Mesenteric fat pad (tissue), 1 donor: ENCODE data around the gene SNAI1. TPM values are rescaled to one million over a fixed set of nuclear protein-coding genes. Genes with fewer than 3 reads are reported as not detected.
"Not testable (repeated sequence)": the region's sequence is repeated elsewhere in the genome, so short reads cannot be mapped to it uniquely, and the experiment has no call there.

ENCODE experiments used
- DNase-seq: peaks from one replicate; pipeline ENCODE4 v3.0.0-alpha.2; 2020; ENCODE audit warnings: low spot score
- total RNA-seq: library from RNA; stranded (reverse); fragmentation: NEBNext Ultra II Directional; extraction: Animal tissue kit (Norgen Biotek cat#: 25700); gene quantifications from one replicate; pipeline ENCODE4 v1.2.1, GENCODE V29; 2021
- donor health status: DM: yes; HTN: yes; CAD: no.

Gene SNAI1
- total RNA-seq, 1 donor from 2014 or later = 19.1 TPM

DNA sequence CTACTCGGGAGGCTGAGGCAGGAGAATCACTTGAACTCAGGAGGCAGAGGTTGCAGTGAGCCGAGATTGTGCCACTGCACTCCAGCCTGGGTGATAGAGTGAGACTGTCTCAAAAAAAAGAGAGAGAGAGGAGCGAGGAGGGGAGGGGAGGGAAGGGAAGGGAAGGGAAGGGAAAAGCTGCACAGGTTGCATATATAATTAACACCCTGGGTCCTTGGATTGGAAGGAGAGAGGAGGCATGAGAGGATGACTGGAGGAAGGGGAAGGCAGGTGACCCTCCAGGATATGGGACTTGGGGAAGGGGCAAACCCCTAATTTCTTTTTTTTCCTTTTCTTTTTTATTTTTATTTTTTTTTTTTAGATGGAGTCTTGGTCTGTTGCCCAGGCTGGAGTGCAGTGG, 28.8 kb downstream of the SNAI1 start:
- not testable (repeated sequence) for DNase-seq

DNA sequence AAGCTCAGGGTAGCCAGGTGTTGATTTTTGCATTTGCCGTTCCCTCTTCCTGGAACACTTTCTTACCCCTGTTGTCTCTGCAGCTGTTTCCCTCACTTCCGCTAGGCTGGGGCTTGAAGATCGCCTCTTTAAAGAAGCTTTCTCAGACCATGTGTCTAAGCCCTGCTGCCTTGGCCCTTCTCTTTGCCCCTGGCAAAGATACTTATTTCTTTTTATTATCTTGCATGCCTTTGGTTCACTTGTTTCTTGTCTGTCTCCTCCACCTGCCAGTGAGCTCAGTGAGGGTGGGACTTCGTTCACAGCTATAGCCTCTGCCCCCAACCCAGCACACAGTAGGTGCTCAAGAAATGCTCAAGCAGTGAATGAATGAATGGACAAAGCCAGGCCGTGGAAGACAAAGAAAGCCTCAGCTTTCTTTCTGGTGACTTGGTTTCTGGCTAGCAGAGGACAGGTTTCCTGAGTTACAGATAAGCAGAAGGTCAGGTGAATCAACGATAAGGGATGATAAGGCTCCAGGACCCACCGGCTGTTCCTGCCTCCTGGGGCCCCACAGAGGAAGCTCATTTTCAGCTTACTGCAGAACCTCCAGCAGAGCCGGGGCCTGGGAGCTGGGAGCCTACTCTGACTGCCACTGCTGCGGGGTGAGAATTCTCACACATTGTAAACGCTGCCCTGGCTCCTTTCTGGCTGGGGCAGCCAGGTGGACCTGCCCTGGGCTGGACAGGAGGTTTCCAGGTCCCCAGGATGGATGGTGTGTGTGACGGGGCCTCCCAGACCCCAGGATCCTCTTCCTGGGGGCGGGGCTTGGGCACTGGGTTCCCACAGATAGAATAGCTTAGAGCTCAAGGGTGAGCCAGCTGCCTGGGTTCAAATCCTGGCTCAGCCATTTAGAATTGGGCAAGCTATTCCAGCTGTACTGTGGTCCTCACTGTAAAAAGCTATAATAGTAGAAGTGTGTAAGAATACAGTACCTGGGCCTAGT, 29.8 kb downstream of the SNAI1 start:
- no peak for DNase-seq

DNA sequence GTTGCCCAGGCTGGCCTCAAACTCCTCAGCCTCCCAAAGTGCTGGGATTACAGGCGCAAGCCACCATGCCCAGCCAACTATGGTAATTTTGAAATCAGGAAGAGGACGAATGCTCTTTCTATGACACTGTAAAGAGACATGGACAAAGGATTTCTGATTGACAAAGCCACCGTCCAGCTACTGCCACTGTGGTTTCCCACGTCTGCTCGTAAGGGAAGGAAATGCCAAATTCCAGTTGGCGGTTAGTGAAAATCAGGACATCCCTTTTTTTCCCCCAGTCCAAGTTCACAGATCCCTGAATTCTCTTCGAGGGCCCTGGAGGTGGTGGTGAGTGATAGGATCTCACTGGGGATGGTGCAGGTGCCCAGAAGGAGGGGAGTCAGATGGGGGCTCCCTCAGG, 31.2 kb downstream of the SNAI1 start:
- DNase-seq = no peak

DNA sequence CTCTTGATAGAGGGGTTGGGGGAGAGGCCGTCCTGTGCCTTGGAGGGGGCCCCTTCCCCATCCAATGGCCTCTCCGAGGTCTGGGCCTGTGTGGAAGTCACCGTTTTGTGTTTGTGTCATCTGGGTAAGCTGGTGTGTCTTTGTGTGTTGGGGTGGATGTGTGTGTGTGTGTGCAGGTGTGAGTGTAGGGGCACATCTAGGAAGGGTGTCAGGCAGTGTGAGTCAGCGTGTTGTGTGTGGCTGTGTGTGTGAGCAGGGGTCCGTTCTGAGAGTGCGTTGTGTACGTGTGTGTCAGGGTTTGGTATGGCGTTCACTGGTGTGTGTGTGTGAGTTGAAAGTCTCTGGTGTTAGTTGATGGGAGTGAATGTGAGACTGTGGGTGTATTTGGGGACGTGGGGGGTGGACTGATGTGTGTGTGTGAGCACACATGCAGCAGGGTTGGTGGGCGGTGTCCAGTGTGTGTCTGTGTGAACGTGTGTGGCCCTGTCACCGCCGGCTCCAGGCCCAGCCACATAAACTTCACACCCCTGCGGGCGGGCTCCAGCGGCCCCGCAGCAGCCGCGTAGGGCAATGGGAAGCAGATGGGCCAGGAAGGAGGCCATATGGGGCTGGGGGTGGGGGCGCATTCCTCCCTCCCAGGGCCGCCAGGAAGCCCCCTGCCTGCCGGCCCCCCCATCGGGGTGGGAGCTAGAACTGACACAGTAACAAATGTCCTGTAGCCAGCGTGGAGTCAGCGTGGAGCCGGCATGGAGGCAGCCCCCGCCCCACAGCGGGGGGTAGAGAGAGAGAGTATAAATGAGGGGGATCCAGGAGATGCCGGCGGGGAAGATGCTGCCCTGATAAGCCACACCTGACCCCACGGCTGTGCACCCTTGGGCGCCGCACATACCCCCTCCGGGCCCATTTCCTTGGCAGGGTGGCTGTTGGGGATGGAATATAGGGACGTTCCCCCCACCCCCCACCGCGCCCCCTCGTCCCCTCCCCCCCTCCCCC, 32.1 kb downstream of the SNAI1 start:
- DNase-seq = no peak

DNA sequence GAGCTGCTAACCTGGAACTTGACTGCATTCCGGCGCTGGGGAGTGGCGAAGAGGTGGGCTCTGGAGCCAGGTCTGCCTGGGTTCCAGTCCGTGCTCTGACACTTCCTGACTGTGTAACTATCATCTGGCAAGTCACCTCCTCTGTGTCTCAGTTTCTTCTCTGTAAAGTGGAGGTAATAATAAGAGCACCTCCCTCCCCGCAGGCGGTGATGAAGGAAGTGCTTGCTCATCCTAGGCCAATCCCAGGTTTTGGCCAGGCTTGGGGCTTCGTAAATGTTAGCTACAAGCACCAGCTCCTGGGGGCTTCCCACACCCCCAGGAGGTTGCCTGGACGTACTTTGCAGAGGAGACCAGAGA, 32.8 kb downstream of the SNAI1 start:
- no peak for DNase-seq

DNA sequence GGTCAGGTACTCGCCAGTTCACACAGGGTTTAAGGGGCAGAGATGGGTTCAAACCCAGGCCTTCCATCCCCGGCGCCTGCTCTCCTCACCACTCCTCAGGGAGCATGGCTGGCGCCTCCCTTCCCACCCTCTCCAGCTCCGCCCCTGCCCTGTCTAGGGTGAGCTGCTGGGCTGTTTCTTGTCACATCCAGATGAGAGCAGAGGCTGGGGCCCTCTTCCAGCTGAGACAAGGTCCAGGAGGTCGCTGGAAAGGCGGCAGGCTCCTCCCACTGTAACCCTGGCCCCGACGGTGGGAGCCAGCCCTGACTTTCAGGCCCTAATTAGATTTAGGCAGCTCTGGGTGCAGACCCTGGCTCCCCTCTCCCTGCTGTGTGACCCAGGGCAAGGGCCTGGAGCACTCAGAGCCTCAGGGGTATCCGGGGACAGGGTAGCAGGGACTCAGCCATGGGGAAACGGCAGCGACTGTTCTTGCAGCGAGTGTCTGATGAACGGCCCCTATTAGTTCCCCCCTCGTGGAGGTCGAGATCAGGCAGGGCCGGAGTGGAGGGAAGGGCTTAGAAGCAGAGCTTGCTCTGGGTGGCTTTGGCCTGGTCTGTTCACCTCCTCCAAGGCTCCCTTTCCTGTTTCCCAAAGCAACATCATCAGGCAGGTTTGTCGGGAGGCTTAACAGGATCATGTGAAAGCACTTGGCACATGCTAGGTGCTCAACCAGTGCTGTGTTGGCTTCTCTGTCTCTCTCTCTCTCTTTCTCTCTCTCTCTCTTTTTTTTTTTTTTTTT, 33.4 kb downstream of the SNAI1 start:
- DNase-seq = no peak

DNA sequence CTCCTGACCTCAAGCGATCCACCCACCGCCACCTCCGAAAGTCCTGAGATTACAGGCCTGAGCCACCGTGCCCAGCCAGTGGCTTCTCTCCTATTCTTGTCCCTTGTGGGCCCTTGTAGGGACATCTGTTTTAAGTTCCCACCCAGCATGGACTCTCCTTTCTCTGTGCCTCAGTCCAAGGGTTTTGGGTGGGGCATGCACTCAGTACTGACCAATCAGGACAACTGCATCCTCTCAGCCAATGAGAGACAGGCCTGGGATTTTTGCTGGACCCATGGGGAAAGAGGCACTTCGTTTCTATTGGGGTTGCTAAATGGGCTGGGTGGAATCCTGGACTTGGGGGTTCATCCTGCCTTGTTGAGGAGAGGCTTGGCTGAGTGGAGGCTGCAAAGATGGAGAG, 34.4 kb downstream of the SNAI1 start:
- DNase-seq = no peak

DNA sequence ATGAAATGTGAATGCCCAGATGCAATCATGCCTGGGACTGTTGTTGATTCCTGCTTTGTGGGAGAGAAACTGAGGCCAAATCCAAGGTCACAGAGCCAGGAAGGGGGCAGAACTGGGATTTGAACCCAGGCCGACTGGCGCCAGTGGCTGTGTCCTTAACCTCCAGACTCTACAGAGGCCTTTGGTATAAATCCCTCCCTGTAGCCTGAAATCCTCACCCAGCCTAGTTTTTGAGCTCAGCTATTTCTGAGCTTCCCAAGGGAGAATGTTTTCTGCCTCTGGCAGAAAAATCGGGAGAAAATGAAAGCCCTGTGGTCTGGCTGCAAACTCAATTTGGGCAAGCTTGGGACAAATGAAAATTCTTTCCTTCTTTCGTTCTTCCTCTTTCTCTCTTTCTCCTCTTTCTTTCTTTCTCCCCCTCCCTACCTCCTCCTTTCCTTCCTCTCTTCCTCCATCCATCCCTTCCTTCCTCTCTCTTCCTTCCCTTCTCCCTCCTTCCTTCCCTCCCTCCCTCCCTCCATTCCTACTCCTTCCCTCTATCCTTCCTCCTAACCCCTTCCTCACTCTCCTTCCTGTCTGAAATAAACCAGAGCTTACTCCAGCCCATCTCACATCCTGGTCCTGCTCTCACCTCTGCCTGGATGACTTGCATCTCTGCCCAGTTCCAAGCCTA, 34.9 kb downstream of the SNAI1 start:
- no peak for DNase-seq

DNA sequence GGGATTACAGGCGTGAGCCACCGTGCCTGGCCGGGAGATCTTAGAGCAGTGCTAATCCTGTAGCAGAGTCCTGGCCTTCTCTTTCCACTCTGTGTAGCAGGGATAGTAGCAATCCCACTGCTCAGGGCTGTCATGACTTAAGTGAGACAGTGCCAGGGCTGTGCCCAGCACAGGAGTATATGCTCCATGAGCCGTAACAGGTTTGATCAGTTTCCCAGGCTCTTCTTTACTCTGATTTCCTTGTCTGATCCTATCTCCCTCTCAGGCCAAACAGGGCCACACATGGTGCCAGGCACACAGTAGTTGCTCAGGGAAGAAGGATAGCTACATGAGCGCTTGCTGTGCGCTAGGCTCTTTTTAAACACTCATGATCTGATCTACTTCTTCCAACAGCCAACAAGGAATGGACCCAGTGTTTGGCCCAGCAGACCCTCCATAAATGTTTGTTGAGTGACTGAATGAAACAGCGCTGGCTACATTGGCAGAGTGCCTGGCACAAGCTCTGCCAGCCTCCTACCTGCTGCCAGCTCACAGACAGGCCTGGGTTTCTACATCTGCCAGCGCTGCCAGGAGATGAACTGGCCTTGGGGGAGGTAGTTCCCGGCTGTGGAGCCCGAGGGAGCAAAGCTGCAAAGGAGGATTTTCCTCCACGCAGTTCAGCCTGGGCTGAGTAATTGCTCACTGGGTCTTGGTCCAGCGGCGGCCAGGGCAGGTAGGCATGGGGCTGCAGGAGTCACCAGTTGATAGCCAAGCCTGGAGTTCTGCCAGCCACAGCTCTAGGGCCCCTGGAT, 36.9 kb downstream of the SNAI1 start:
- DNase-seq = no peak

DNA sequence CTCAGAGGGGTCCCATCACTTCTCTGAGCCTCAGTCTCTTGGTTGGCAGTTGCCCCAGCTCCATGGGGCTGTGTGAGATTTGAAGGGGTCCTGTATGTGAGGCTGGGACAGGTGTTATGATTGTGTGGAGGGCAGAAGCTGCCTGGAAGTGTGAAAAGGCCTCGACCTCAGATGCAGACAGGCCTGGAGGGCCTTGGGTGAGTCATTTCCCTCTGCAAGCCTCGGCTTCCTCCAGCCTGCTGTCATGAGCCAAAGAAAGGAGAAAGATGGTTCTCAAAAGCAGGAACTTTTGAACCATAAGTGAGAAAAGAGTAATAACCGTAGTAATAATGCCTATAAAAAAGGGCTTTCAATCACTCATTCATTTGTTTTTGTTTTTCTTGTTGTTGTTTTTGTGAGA, 37.5 kb downstream of the SNAI1 start:
- no peak for DNase-seq

DNA sequence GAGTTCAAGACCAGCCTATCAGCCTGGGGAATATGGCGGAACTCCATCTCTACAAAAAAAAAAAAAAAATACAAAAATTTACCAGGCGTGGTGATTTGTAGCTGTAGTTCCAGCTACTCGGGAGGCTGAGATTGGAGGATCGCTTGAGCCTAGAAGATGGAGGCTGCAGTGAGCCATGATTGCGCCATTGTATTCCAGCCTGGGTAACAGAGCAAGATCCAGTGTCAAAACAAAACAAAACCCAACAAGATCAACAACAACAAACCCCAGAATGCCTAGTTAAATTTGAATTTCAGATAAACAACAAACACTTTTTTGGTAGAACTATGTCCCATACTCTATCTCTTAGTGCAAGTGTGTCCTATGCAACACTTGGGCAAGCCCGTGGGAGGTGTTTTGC, 39.9 kb downstream of the SNAI1 start:
- no peak for DNase-seq

DNA sequence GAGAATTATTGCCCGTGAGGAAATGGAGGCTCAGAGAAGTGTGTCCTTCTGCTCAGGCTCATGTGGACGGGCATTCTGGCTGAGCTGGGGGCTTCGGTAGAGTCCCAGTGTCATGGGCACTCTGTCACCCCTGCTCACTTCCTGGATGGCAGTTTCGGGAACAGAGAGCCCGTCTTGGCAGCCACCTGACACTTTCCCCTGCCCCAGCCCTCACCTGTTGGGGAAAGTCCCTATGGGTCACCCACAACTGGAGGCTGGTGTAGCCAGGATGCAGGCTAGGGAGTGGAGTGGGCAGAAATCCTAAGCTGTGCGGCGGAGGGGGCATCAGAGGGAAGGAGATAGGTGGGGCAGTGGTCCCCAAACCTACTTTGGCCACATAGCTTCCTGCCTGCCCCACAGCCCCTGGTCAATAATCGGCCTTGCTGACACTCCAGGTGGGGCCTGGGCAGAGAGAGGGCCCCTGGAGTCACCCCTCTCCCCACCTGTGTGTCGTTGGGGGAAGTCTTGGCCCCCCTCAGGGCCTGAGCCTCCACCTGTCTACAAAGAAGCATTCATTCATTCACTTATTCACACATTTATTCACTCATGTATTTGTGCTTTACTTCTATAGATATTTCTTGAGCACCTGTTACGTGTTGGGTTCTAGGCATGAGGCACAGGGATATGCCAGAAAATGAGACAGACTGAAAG, 40.5 kb downstream of the SNAI1 start:
- DNase-seq = no peak

DNA sequence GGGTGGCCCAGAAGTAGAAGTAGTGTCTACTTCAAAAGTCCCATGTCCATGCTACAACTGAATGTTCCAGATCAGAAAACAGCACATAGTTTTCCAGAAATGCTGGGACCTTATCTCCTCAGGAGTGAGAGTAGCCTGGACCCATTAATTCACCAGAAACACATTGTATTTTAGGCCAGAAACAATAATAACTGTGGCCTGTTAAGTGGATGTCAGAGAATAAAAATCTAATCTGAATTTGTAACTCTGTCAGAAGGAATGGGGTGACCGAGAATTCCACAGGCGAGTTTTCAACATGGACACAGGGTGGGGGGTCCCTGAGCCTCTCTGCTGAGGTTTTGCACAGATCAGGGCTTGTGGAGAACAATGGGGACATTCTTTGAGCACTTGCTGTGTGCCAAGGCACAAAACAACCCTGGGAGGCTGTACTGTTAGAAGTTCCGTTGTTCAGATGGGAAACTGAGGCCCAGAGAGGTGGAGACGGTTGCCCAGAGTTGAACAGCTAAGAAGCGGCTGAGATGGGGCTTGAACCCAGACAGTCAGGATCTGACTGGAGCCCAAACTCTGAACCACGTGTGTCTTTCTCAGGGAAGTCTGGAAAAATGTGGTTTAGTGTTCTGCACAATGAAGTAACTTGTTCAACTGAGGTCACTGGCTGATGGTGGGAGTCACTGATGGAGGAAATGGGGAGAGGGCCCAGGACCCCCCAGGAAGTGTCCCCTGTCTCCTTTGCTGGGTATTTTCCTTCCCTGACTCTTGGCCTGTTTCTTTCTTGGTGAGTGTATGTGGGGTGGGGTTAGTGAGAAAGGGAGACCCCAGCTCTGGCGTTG, 44.2 kb downstream of the SNAI1 start:
- DNase-seq = no peak

DNA sequence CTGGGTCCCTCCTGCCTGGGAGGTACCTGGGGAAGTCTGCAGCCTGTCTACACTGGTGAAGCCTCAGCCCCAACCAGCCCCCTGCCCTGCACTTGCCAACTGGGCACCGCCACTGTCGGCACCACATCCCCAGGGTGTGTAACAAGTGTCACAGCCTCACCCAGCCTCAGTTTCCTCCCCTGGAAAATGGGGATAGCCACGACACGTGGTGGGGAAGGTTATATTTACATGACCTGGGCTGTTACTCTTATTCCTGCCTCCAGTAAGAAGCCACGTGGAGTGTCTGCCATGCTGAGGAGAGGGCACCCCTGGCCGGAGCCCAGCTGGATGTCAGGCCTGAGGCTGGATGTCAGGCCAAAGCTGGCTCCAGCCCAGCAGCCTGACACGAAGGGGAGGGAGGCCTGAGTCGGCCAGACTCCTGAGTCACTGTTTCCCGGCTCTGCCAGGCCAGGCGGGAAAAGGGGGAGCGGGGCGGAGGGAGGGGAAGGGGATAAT, 44.9 kb downstream of the SNAI1 start:
- DNase-seq = no peak

DNA sequence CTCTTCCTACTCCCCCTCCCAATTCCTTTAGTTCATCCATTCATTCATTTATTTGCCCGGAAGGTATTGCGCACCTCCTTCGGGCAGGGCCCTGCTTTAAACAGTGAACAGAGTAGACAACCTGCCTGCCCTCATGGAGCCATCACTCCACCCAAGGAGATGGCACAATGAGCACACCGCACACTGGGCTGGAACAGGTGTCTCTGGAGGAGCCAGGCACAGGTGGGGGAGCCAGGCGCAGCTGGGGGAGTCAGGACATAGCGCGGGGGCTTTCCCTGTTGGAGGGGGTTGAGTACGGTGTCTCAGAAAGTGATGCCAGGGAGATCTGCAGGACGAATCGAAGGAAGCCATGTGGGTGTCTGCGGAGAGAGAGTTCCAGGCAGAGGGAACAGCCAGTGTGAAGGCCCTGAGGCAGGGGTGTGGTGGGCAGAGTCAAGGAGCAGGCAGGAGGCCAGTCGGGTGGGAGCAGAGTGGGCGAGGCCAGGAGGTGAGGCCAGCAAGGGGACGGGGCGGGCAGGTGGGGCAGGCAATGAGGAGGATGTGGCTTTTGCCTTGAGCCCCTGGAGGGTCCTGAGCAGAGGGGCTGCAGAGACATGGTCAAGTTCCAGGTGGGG, 46.4 kb downstream of the SNAI1 start:
- no peak for DNase-seq

DNA sequence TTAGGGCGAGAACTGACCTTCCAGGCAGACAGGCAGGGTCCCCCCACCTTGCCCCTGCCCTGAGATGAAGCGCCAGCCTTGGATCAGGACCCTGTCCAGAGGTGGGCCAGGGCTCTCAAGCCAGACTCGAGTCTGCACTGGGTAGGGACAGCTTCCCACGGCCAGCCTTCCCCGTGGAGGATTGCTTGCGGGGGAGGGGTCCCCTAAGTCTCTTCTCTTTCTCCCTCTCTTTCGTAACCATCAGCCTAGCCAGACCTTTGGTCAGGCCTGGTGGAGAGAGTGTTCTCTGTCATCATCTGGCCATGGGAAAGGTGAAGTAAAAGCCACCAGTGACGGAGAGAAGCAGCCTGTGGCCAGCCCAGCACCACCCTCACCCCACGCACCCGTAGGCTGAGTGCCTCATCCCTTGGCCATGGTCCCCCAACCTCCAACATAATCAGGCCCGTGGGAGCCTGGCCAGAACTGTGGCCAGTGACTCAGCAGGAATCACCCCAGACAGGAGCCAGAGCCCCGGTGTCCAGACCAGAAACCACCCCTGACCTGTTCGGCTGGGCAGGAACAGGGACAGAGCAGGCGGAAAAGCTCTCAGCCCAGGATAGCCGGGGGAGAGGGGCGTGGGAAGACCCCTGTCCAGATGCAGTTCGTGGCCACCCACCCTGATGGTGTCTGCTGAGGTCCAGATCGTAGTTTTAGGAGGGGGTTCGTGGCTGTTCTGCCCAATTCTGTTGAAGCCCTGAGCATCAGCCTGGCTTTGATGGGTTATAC, 47.1 kb downstream of the SNAI1 start:
- DNase-seq = no peak
